A549 (cell line): ENCODE data around the gene PODNL1. TPM values are rescaled to one million over a fixed set of nuclear protein-coding genes. Genes with fewer than 3 reads are reported as not detected.

Source experiments
- ATAC-seq, 2 experiments: fragments of 200-7000 bp in 1 of 2; fragments of >200 bp in 1 of 2; cut with Nextera tagmentation in 1 of 2; cut with Tn5 transposase in 1 of 2; 3 replicates each; pipeline versions ENCODE4 v1.8.0 to v1.9.1; 2018 to 2020; ENCODE audit warnings: mild to moderate bottlenecking in 1 of 2, moderate library complexity in 1 of 2
- CTCF ChIA-PET: fragments of 300-600 bp; sonication (Branson Sonifier 250); formaldehyde crosslinking; extraction: SDS; loops from one replicate; lab custom pipeline; 2021; ENCODE audit warnings: antibody characterized with exemption, inconsistent platforms; lab: Yijun Ruan, JAX
- POLR2A ChIA-PET: fragments of 350-600 bp; formaldehyde crosslinking; extraction: SDS; loops from one replicate; lab custom pipeline; 2021; ENCODE audit warnings: antibody characterized with exemption, inconsistent platforms; lab: Yijun Ruan, JAX
- DNase-seq, 2 experiments: peaks; one replicate each; pipeline versions ENCODE4 v3.0.0 to v3.0.0-alpha.2; 2011 to 2016; ENCODE audit warnings: low read depth in 1 of 2, low spot score in 1 of 2
- FAIRE-seq: peaks from 2 replicates; lab custom pipeline; 2011; peaks lifted over from hg19 to GRCh38; lab: Jason Lieb, UNC
- H3K27ac ChIP-seq, 2 experiments: fragments of >200 bp; sonication (Bioruptor Twin); formaldehyde crosslinking; 3 replicates each; pipeline ENCODE4 v1.5.1; 2016 to 2017
- H3K4me1 ChIP-seq: fragments of >200 bp; sonication (Bioruptor Twin); formaldehyde crosslinking; 3 replicates; pipeline ENCODE4 v1.6.1; 2016
- H3K4me2 ChIP-seq: fragments of >200 bp; sonication (Bioruptor Twin); formaldehyde crosslinking; 3 replicates; pipeline ENCODE4 v1.6.1; 2016
- H3K4me3 ChIP-seq: fragments of >200 bp; sonication (Bioruptor Twin); formaldehyde crosslinking; 3 replicates; pipeline ENCODE4 v1.5.1; 2016
- H3K9me3 ChIP-seq: fragments of >200 bp; sonication (Bioruptor Twin); formaldehyde crosslinking; 3 replicates; pipeline ENCODE4 v1.6.1; 2016
- CBX8 ChIP-seq: fragments of 200-600 bp; sonication (generic); IDR thresholded peaks from 2 replicates; pipeline ENCODE4 v1.6.1; 2016
- CEBPB ChIP-seq, 2 experiments: fragments of >200 bp in 1 of 2; sonication (Bioruptor Twin) in 1 of 2; formaldehyde crosslinking in 1 of 2; IDR thresholded peaks; 2 replicates each; pipeline ENCODE4 v1.6.1; 2012 to 2016
- CHD2 ChIP-seq: fragments of 150-350 bp; IDR thresholded peaks from 2 replicates; pipeline ENCODE4 v1.6.1; 2014; ENCODE audit warnings: low read length; ENCODE audit not compliant: partially characterized antibody
- CHD4 ChIP-seq: fragments of 200-600 bp; sonication (generic); IDR thresholded peaks from 2 replicates; pipeline ENCODE4 v1.6.1; 2016; ENCODE audit warnings: antibody characterized with exemption, mild to moderate bottlenecking, borderline replicate concordance
- CTCF ChIP-seq: fragments of >200 bp; sonication (Bioruptor Twin); formaldehyde crosslinking; IDR thresholded peaks from 3 replicates; pipeline ENCODE4 v1.5.1; 2016
- E2F6 ChIP-seq: IDR thresholded peaks from 2 replicates; pipeline ENCODE4 v1.6.1; 2012; ENCODE audit warnings: low read depth, borderline replicate concordance
- EHMT2 ChIP-seq: fragments of 200-600 bp; sonication (generic); IDR thresholded peaks from 2 replicates; pipeline ENCODE4 v1.6.1; 2016; ENCODE audit warnings: antibody characterized with exemption, low read depth, mild to moderate bottlenecking, moderate library complexity
- ELK1 ChIP-seq: fragments of 150-350 bp; IDR thresholded peaks from 2 replicates; pipeline ENCODE4 v1.6.1; 2014; ENCODE audit warnings: low read depth, mild to moderate bottlenecking, low read length
- EP300 ChIP-seq, 2 experiments: fragments of >200 bp; sonication (Bioruptor Twin); formaldehyde crosslinking; IDR thresholded peaks; 2 replicates in 1 of 2; 3 replicates in 1 of 2; pipeline ENCODE4 v1.6.1; 2016 to 2017
- ESRRA ChIP-seq: fragments of 150-350 bp; IDR thresholded peaks from 2 replicates; pipeline ENCODE4 v1.6.1; 2014; ENCODE audit warnings: mild to moderate bottlenecking, low read length, borderline replicate concordance
- FOSB ChIP-seq: fragments of 250-450 bp; sonication (Bioruptor Pico); IDR thresholded peaks from 2 replicates; pipeline ENCODE4 v1.5.0; 2020; ENCODE audit warnings: mild to moderate bottlenecking, moderate library complexity
- FOXS1 ChIP-seq: fragments of 250-450 bp; sonication (Bioruptor Pico); IDR thresholded peaks from 2 replicates; pipeline ENCODE4 v1.5.0; 2020; ENCODE audit warnings: mild to moderate bottlenecking, moderate library complexity
- HES2 ChIP-seq: fragments of >200 bp; sonication (Bioruptor Twin); formaldehyde crosslinking; IDR thresholded peaks from 2 replicates; pipeline ENCODE4 v1.6.1; 2016
- HEYL ChIP-seq: fragments of 250-450 bp; sonication (Bioruptor Pico); IDR thresholded peaks from 2 replicates; pipeline ENCODE4 v1.8.0; 2021; ENCODE audit warnings: mild to moderate bottlenecking, moderate library complexity
- HMGXB4 ChIP-seq: fragments of 250-450 bp; sonication (Bioruptor Pico); IDR thresholded peaks from 2 replicates; pipeline ENCODE4 v1.5.0; 2021; ENCODE audit warnings: mild to moderate bottlenecking, moderate library complexity, borderline replicate concordance
- JUN ChIP-seq, 2 experiments: fragments of >200 bp; sonication (Bioruptor Twin); formaldehyde crosslinking; IDR thresholded peaks; 2 replicates in 1 of 2; 3 replicates in 1 of 2; pipeline ENCODE4 v1.6.1; 2016 to 2017
- JUNB ChIP-seq: fragments of >200 bp; sonication (Bioruptor Twin); formaldehyde crosslinking; IDR thresholded peaks from 2 replicates; pipeline ENCODE4 v1.6.1; 2016
- KDM1A ChIP-seq: fragments of 200-600 bp; sonication (generic); IDR thresholded peaks from 2 replicates; pipeline ENCODE4 v1.6.1; 2016; ENCODE audit warnings: low read depth, mild to moderate bottlenecking
- KDM5A ChIP-seq: fragments of 200-600 bp; sonication (generic); IDR thresholded peaks from 2 replicates; pipeline ENCODE4 v1.6.1; 2016; ENCODE audit warnings: antibody characterized with exemption, mild to moderate bottlenecking
- NPAS2 ChIP-seq: fragments of 250-450 bp; sonication (Bioruptor Pico); IDR thresholded peaks from 2 replicates; pipeline ENCODE4 v1.8.0; 2022; ENCODE audit warnings: mild to moderate bottlenecking, moderate library complexity, borderline replicate concordance
- NR3C1 ChIP-seq: fragments of >200 bp; sonication (Bioruptor Twin); formaldehyde crosslinking; IDR thresholded peaks from 3 replicates; pipeline ENCODE4 v1.6.1; 2017
- PBX3 ChIP-seq: IDR thresholded peaks from 2 replicates; pipeline ENCODE4 v1.6.1; 2012
- PHF8 ChIP-seq: fragments of 200-600 bp; sonication (generic); IDR thresholded peaks from 2 replicates; pipeline ENCODE4 v1.6.1; 2016; ENCODE audit warnings: low read depth, mild to moderate bottlenecking, antibody characterized with exemption, moderate library complexity, borderline replicate concordance
- POLR2AphosphoS2 ChIP-seq: conservative IDR thresholded peaks from 2 replicates; pipeline ENCODE4 v1.6.1; 2012; ENCODE audit warnings: low read length, improper control_type of control experiment, inconsistent platforms
- RARB ChIP-seq: fragments of 250-450 bp; sonication (Bioruptor Pico); IDR thresholded peaks from 2 replicates; pipeline ENCODE4 v1.8.0; 2021; ENCODE audit warnings: mild to moderate bottlenecking, moderate library complexity
- TP53 ChIP-seq: fragments of 250-450 bp; sonication (Bioruptor Pico); IDR thresholded peaks from 2 replicates; pipeline ENCODE4 v1.5.0; 2021; ENCODE audit warnings: mild to moderate bottlenecking, moderate library complexity
- USF2 ChIP-seq: fragments of 450-650 bp; IDR thresholded peaks from 2 replicates; pipeline ENCODE4 v1.6.1; 2014; ENCODE audit warnings: antibody characterized with exemption
- WGBS: methylation state at CpG from one replicate; pipeline ENCODE4 v1.1.6; 2017; ENCODE audit errors: missing lambda C conversion rate; 5-methylcytosine and 5-hydroxymethylcytosine counted together
- polyA plus RNA-seq, 4 experiments: library from polyadenylated mRNA; depleted of rRNA in 3 of 4; stranded (reverse); fragments of >200 nt; fragmentation: RNase III in 1 of 4; extraction: RNeasy Plus Mini Kit Qiagen cat#74134 plus additional on column Dnase treatment in 1 of 4; gene quantifications; 2 replicates in 3 of 4; 3 replicates in 1 of 4; pipeline ENCODE4 v1.2.3, GENCODE V29; 2011 to 2017

Gene PODNL1
- polyA plus RNA-seq, 2 of the 4 experiments (the other 2 are of a cell fraction) = 0.79 to 1.3 TPM

GRCh38 chr19:13899393-13899792 lies 38.8 kb downstream of the PODNL1 start:
- ChIA-PET POLR2A (no interaction called here), CTCF (interaction anchor here (1.2 to 2.0 kb wide), 4 partner anchors 11 to 160 kb away, joined by 3 to 8 read pairs (median 3); no protein-coding TSS in a partner anchor)
- Histone ChIP-seq H3K27ac (no peak overlapping the region), H3K9me3 (no peaks in the 10 kb centered on the region), H3K4me3 (no peak overlapping the region), H3K4me1 (no peaks in the 10 kb centered on the region), H3K4me2 (no peak overlapping the region)
- no peak for TF ChIP-seq FOXS1 (CRISPR knock-in tag)
- TF ChIP-seq FOSB (CRISPR knock-in tag) = no peak
- no peak for TF ChIP-seq ELK1
- no peak for TF ChIP-seq E2F6
- no peak for TF ChIP-seq CBX8
- TF ChIP-seq JUNB = no peak
- TF ChIP-seq POLR2AphosphoS2 = no peak
- TF ChIP-seq NPAS2 = no peak
- FAIRE-seq (no peak), DNase-seq (no peak), ATAC-seq (no peak)
- 62% methylated on average over 10 of the region's 10 CpGs for WGBS

GRCh38 chr19:13896227-13896626 lies 42.0 kb downstream of the PODNL1 start:
- WGBS = 88% methylated on average over 2 of the region's 2 CpGs
- no peaks in the 10 kb centered on the region for H3K9me3 ChIP-seq
- no peak overlapping the region for H3K27ac ChIP-seq
- ATAC-seq = no peak
- POLR2A ChIA-PET = no interaction called here
- no peaks in the 10 kb centered on the region for H3K4me1 ChIP-seq
- H3K4me2 ChIP-seq = no peak overlapping the region
- CTCF ChIA-PET = no interaction called here
- no peak overlapping the region for H3K4me3 ChIP-seq
- TF ChIP-seq KDM5A (no peak), USF2 (no peak), CEBPB (IDR thresholded peaks at IDR 0.05) (no peak), ESRRA (no peak), JUN (IDR thresholded peaks at IDR 0.05) (no peak), JUNB (no peak)
- FAIRE-seq = no peak
- no peak for DNase-seq

- Histone ChIP-seq H3K4me3 (no peak overlapping the region), H3K4me2 (no peak overlapping the region), H3K9me3 (no peaks in the 10 kb centered on the region), H3K4me1 (no peaks in the 10 kb centered on the region), H3K27ac (no peak overlapping the region)
- CTCF ChIA-PET = no interaction called here
- TF ChIP-seq CHD4 (no peak), CEBPB (IDR thresholded peaks at IDR 0.05) (no peak), TP53 (no peak), PBX3 (no peak), HMGXB4 (no peak), POLR2AphosphoS2 (no peak), CTCF (no peak), HES2 (no peak), EHMT2 (no peak), PHF8 (no peak), EP300 (IDR thresholded peaks at IDR 0.05) (no peak), HEYL (CRISPR knock-in tag) (no peak), RARB (CRISPR knock-in tag) (no peak), CHD2 (no peak), KDM1A (no peak), NR3C1 (no peak)
- 62% methylated on average over 5 of the region's 5 CpGs for WGBS
- ATAC-seq (no peak), FAIRE-seq (no peak), DNase-seq (no peak)
- POLR2A ChIA-PET = no interaction called here
Measured at GRCh38 chr19:13894552-13894951, 43.7 kb downstream of the PODNL1 start.
